HCT116 (cell line): ENCODE results near the gene RGS9BP. TPM values are rescaled to one million over a fixed set of nuclear protein-coding genes. Genes with fewer than 3 reads are reported as not detected.

ENCODE experiments used
- ATAC-seq: fragments of 200-7000 bp; cut with Tn5 transposase; 2 replicates; pipeline ENCODE4 v1.9.1; 2020; ENCODE audit warnings: mild to moderate bottlenecking, moderate library complexity
- BruUV-seq: library from RNA; stranded (reverse); fragments of 400-500 nt; replicated peaks from 2 replicates; lab custom pipeline; 2021; lab: Mats Ljungman, UMichigan
- CTCF ChIA-PET: fragments of 300-600 bp; sonication (Branson Sonifier 250); formaldehyde crosslinking; loops from one replicate; lab custom pipeline; 2021; ENCODE audit warnings: antibody characterized with exemption; lab: Charles Lee
- POLR2A ChIA-PET: fragments of 300-600, 350-600 bp; sonication (Branson Sonifier 250); formaldehyde crosslinking; loops from one replicate; lab custom pipeline; 2021; ENCODE audit warnings: antibody characterized with exemption; lab: Charles Lee
- RAD21 ChIA-PET, 2 experiments: fragments of 300-600 bp; sonication (Branson Sonifier 250); formaldehyde crosslinking; loops; one replicate each; lab custom pipeline; 2023; ENCODE audit warnings: low total read pairs in 2 of 2; ENCODE audit not compliant: uncharacterized antibody in 2 of 2, unreplicated experiment in 2 of 2, low non-redundant PET in 1 of 2; lab: Charles Lee
- DNase-seq: peaks from one replicate; pipeline ENCODE4 v3.0.0-alpha.2; 2010; ENCODE audit warnings: low read depth, low spot score
- H2AFZ ChIP-seq: fragments of 200-600 bp; shearing (Covaris generic), sonication (generic); 2 replicates; pipeline ENCODE4 v1.6.1; 2017; ENCODE audit warnings: low read depth, mixed run types, mixed read lengths, antibody characterized with exemption, low read length; ENCODE audit not compliant: poor library complexity, severe bottlenecking
- H3K27ac ChIP-seq: 2 replicates; pipeline ENCODE4 v1.5.1; 2012; ENCODE audit warnings: low read depth, low read length
- H3K27me3 ChIP-seq: fragments of 200-600 bp; sonication (generic); 2 replicates; pipeline ENCODE4 v1.6.1; 2016; ENCODE audit warnings: mixed run types, low read length, mixed read lengths; ENCODE audit not compliant: insufficient read depth
- H3K36me3 ChIP-seq, 2 experiments: fragments of 200-500 bp in 1 of 2; fragments of 200-600 bp in 1 of 2; sonication (Bioruptor generic) in 1 of 2; sonication (generic) in 1 of 2; 2 replicates each; pipeline versions ENCODE4 v1.5.1 to v1.6.1; 2014 to 2016; ENCODE audit warnings: low read length in 2 of 2, inconsistent platforms in 1 of 2, mixed read lengths in 1 of 2, mixed run types in 1 of 2; ENCODE audit not compliant: insufficient read depth in 2 of 2, control insufficient read depth in 1 of 2
- H3K4me1 ChIP-seq, 2 experiments: fragments of 200-600 bp in 1 of 2; sonication (generic) in 1 of 2; 2 replicates each; pipeline versions ENCODE4 v1.5.1 to v1.6.1; 2012 to 2017; ENCODE audit warnings: low read length in 2 of 2, inconsistent platforms in 1 of 2, mild to moderate bottlenecking in 1 of 2, mixed read lengths in 1 of 2, mixed run types in 1 of 2, moderate library complexity in 1 of 2; ENCODE audit not compliant: insufficient read depth in 2 of 2, control insufficient read depth in 1 of 2
- H3K4me2 ChIP-seq: fragments of 200-600 bp; sonication (generic); 2 replicates; pipeline ENCODE4 v1.6.1; 2017; ENCODE audit warnings: mixed run types, low read length, mixed read lengths
- H3K4me3 ChIP-seq, 2 experiments: fragments of 200-600 bp in 1 of 2; sonication (generic) in 1 of 2; replicated peaks in 1 of 2; 2 replicates each; pipeline ENCODE4 v1.5.1; 2011 to 2016; ENCODE audit warnings: low read length in 2 of 2, control low read depth in 1 of 2, low read depth in 1 of 2, mild to moderate bottlenecking in 1 of 2, mixed read lengths in 1 of 2, mixed run types in 1 of 2
- H3K79me2 ChIP-seq: fragments of 200-600 bp; sonication (generic); 2 replicates; pipeline ENCODE4 v1.6.1; 2017; ENCODE audit warnings: mild to moderate bottlenecking, mixed run types, low read length, moderate library complexity, mixed read lengths; ENCODE audit not compliant: insufficient read depth
- H3K9ac ChIP-seq: fragments of 200-600 bp; sonication (generic); 2 replicates; pipeline ENCODE4 v1.6.1; 2016; ENCODE audit warnings: low read length, mixed read lengths
- H3K9me2 ChIP-seq: fragments of 200-600 bp; sonication (generic), shearing (Covaris generic); 2 replicates; pipeline ENCODE4 v1.6.1; 2017; ENCODE audit warnings: mixed run types, mild to moderate bottlenecking, moderate library complexity; ENCODE audit not compliant: insufficient read depth
- H3K9me3 ChIP-seq, 2 experiments: fragments of 200-500 bp in 1 of 2; fragments of 200-600 bp in 1 of 2; sonication (Bioruptor generic) in 1 of 2; sonication (generic) in 1 of 2; 2 replicates each; pipeline ENCODE4 v1.6.1; 2014 to 2017; ENCODE audit warnings: low read length in 2 of 2, mixed read lengths in 2 of 2, inconsistent platforms in 1 of 2, low read depth in 1 of 2, mild to moderate bottlenecking in 1 of 2, mixed run types in 1 of 2, moderate library complexity in 1 of 2; ENCODE audit not compliant: control insufficient read depth in 1 of 2, insufficient read depth in 1 of 2
- H4K20me1 ChIP-seq: fragments of 200-600 bp; sonication (generic), shearing (Covaris generic); 2 replicates; pipeline ENCODE4 v1.6.1; 2017; ENCODE audit warnings: mixed run types, mild to moderate bottlenecking, moderate library complexity; ENCODE audit not compliant: insufficient read depth
- CBX3 ChIP-seq: IDR thresholded peaks from 2 replicates; pipeline ENCODE4 v1.6.1; 2012; ENCODE audit warnings: low read depth
- CEBPB ChIP-seq: IDR thresholded peaks from 2 replicates; pipeline ENCODE4 v1.6.1; 2012; ENCODE audit warnings: low read depth
- EGR1 ChIP-seq: IDR thresholded peaks from 2 replicates; pipeline ENCODE4 v1.6.1; 2012; ENCODE audit warnings: low read depth
- ELF1 ChIP-seq: IDR thresholded peaks from 2 replicates; pipeline ENCODE4 v1.6.1; 2012; ENCODE audit warnings: low read depth, borderline replicate concordance
- EZH2 ChIP-seq: fragments of 200-600 bp; sonication (generic); IDR thresholded peaks from 2 replicates; pipeline ENCODE4 v1.6.1; 2017; ENCODE audit warnings: antibody characterized with exemption, mixed run types
- EZH2phosphoT487 ChIP-seq: fragments of 200-600 bp; IDR thresholded peaks from 2 replicates; pipeline ENCODE4 v1.6.1; 2018; ENCODE audit warnings: antibody characterized with exemption, borderline replicate concordance
- FOSL1 ChIP-seq: IDR thresholded peaks from 2 replicates; pipeline ENCODE4 v1.6.1; 2012; ENCODE audit warnings: low read depth
- JUND ChIP-seq: IDR thresholded peaks from 2 replicates; pipeline ENCODE4 v1.6.1; 2012
- POLR2A ChIP-seq: IDR thresholded peaks from 2 replicates; pipeline ENCODE4 v1.7.0; 2011; ENCODE audit warnings: borderline replicate concordance; ENCODE audit not compliant: insufficient read depth, insufficient read length; ENCODE audit errors: extremely low read depth
- POLR2AphosphoS5 ChIP-seq: IDR thresholded peaks from 2 replicates; pipeline ENCODE4 v1.6.1; 2011; ENCODE audit warnings: mild to moderate bottlenecking, low read depth, low read length, moderate library complexity
- SIN3A ChIP-seq: IDR thresholded peaks from 2 replicates; pipeline ENCODE4 v1.6.1; 2012; ENCODE audit warnings: low read depth
- SP1 ChIP-seq: IDR thresholded peaks from 2 replicates; pipeline ENCODE4 v1.6.1; 2012; ENCODE audit warnings: low read depth
- SRF ChIP-seq: IDR thresholded peaks from 2 replicates; pipeline ENCODE4 v1.6.1; 2012; ENCODE audit warnings: low read depth
- TCF7L2 ChIP-seq: IDR thresholded peaks from 2 replicates; pipeline ENCODE4 v1.7.0; 2011; ENCODE audit warnings: borderline replicate concordance, inconsistent platforms; ENCODE audit not compliant: insufficient read depth, insufficient read length; ENCODE audit errors: extremely low read depth
- YY1 ChIP-seq: IDR thresholded peaks from 2 replicates; pipeline ENCODE4 v1.6.1; 2011; ENCODE audit warnings: low read length, low read depth, moderate library complexity, mild to moderate bottlenecking; ENCODE audit not compliant: insufficient replicate concordance; ENCODE audit errors: extremely low read depth
- intact Hi-C: fragments of 100-400 bp; cut with micrococcal nuclease; formaldehyde crosslinking; loops from 2 replicates; pipeline ENCODE4 v1.10.0; 2022
- total RNA-seq: library from RNA; stranded (reverse); gene quantifications from one replicate; pipeline ENCODE4 v1.2.1, GENCODE V29; 2021; ENCODE audit not compliant: unreplicated experiment
- TF ChIP-seq, protein P1 (sequence below), 3 experiments: fragments of 200-600 bp in 1 of 3; sonication (generic) in 1 of 3; IDR thresholded peaks in 2 of 3; conservative IDR thresholded peaks in 1 of 3; 2 replicates each; pipeline ENCODE4 v1.5.1; 2012 to 2017; ENCODE audit warnings: low read depth in 2 of 3, low read length in 2 of 3, antibody characterized with exemption in 1 of 3, borderline replicate concordance in 1 of 3, control low read depth in 1 of 3, mild to moderate bottlenecking in 1 of 3, mixed read lengths in 1 of 3, mixed run types in 1 of 3, moderate library complexity in 1 of 3; ENCODE audit not compliant: insufficient read depth in 1 of 3
- TF ChIP-seq, protein P2 (sequence below): IDR thresholded peaks from 2 replicates; pipeline ENCODE4 v1.6.1; 2012
- TF ChIP-seq, protein P3 (sequence below): IDR thresholded peaks from 2 replicates; pipeline ENCODE4 v1.6.1; 2012; ENCODE audit warnings: low read depth
- TF ChIP-seq, protein P4 (sequence below): IDR thresholded peaks from 2 replicates; pipeline ENCODE4 v1.6.1; 2011; ENCODE audit warnings: mild to moderate bottlenecking, low read length, moderate library complexity; ENCODE audit not compliant: insufficient replicate concordance; ENCODE audit errors: extremely low read depth

Gene RGS9BP
- total RNA-seq, 1 experiment from 2014 or later, result 0.54 TPM

DNA sequence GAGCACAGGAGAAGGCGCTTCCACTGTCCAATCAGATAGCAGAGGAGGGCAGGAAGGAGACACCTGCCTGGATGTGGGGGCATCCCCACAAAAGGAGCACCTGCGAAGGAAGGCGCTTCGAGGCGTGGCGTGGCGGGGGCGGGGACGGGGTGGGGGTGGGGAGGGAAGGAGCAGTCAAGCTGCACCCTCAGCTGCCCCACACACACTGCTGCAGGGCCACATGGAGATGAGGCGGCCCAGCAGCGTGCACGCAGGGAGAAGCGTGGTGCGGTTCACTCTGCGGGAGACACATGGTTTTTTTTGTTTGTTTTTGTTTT is 22.1 kb upstream of the RGS9BP start:
- Histone ChIP-seq H4K20me1 (no peaks in the 10 kb centered on the region), H3K9ac (no peak overlapping the region), H2AFZ (no peak overlapping the region), H3K27me3 (no peaks in the 10 kb centered on the region), H3K4me1 (peaks cover 3 to 6% of the 10 kb centered on the region in 2 experiments; a peak in 3 of 4 replicates), H3K79me2 (peaks cover 25% of the 10 kb centered on the region; the same call in 1 of the 2 replicates), H3K27ac (no peak overlapping the region), H3K4me2 (no peak overlapping the region), H3K36me3 (peaks cover 9 to 11% of the 10 kb centered on the region in 2 experiments; a peak in 3 of 4 replicates), H3K4me3 (no peak overlapping the region), H3K9me3 (no peaks in the 10 kb centered on the region), H3K9me2 (no peaks in the 10 kb centered on the region)
- intact Hi-C loops, result no loop called here
- ATAC-seq (no peak), DNase-seq (no peak)
- BruUV-seq, result no TSS peak
- CTCF ChIA-PET, result no interaction called here
- no peak for TF ChIP-seq ELF1
- no peak for TF ChIP-seq SP1
- TF ChIP-seq, protein P1, sequence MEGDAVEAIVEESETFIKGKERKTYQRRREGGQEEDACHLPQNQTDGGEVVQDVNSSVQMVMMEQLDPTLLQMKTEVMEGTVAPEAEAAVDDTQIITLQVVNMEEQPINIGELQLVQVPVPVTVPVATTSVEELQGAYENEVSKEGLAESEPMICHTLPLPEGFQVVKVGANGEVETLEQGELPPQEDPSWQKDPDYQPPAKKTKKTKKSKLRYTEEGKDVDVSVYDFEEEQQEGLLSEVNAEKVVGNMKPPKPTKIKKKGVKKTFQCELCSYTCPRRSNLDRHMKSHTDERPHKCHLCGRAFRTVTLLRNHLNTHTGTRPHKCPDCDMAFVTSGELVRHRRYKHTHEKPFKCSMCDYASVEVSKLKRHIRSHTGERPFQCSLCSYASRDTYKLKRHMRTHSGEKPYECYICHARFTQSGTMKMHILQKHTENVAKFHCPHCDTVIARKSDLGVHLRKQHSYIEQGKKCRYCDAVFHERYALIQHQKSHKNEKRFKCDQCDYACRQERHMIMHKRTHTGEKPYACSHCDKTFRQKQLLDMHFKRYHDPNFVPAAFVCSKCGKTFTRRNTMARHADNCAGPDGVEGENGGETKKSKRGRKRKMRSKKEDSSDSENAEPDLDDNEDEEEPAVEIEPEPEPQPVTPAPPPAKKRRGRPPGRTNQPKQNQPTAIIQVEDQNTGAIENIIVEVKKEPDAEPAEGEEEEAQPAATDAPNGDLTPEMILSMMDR (IDR thresholded peaks at IDR 0.05 in 2 of 3, conservative IDR thresholded peaks at IDR 0.05 in 1 of 3; ENCODE audit: borderline replicate concordance in 1 of 3, insufficient read depth in 1 of 3, low read depth in 2 of 3, low read length in 2 of 3), result no peak
- no peak for TF ChIP-seq POLR2A
- TF ChIP-seq SIN3A, result no peak
- no peak for TF ChIP-seq EZH2
- TF ChIP-seq, protein P2, sequence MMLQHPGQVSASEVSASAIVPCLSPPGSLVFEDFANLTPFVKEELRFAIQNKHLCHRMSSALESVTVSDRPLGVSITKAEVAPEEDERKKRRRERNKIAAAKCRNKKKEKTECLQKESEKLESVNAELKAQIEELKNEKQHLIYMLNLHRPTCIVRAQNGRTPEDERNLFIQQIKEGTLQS, result no peak
- TF ChIP-seq JUND, result no peak
- TF ChIP-seq EZH2phosphoT487, result no peak
- no peak for TF ChIP-seq CBX3
- no peak for TF ChIP-seq CEBPB
- no peak for TF ChIP-seq YY1
- no peak for TF ChIP-seq SRF
- no peak for TF ChIP-seq EGR1
- no peak for TF ChIP-seq POLR2AphosphoS5
- TF ChIP-seq, protein P3, sequence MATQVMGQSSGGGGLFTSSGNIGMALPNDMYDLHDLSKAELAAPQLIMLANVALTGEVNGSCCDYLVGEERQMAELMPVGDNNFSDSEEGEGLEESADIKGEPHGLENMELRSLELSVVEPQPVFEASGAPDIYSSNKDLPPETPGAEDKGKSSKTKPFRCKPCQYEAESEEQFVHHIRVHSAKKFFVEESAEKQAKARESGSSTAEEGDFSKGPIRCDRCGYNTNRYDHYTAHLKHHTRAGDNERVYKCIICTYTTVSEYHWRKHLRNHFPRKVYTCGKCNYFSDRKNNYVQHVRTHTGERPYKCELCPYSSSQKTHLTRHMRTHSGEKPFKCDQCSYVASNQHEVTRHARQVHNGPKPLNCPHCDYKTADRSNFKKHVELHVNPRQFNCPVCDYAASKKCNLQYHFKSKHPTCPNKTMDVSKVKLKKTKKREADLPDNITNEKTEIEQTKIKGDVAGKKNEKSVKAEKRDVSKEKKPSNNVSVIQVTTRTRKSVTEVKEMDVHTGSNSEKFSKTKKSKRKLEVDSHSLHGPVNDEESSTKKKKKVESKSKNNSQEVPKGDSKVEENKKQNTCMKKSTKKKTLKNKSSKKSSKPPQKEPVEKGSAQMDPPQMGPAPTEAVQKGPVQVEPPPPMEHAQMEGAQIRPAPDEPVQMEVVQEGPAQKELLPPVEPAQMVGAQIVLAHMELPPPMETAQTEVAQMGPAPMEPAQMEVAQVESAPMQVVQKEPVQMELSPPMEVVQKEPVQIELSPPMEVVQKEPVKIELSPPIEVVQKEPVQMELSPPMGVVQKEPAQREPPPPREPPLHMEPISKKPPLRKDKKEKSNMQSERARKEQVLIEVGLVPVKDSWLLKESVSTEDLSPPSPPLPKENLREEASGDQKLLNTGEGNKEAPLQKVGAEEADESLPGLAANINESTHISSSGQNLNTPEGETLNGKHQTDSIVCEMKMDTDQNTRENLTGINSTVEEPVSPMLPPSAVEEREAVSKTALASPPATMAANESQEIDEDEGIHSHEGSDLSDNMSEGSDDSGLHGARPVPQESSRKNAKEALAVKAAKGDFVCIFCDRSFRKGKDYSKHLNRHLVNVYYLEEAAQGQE, result no peak
- no peak for TF ChIP-seq FOSL1
- TF ChIP-seq, protein P4, sequence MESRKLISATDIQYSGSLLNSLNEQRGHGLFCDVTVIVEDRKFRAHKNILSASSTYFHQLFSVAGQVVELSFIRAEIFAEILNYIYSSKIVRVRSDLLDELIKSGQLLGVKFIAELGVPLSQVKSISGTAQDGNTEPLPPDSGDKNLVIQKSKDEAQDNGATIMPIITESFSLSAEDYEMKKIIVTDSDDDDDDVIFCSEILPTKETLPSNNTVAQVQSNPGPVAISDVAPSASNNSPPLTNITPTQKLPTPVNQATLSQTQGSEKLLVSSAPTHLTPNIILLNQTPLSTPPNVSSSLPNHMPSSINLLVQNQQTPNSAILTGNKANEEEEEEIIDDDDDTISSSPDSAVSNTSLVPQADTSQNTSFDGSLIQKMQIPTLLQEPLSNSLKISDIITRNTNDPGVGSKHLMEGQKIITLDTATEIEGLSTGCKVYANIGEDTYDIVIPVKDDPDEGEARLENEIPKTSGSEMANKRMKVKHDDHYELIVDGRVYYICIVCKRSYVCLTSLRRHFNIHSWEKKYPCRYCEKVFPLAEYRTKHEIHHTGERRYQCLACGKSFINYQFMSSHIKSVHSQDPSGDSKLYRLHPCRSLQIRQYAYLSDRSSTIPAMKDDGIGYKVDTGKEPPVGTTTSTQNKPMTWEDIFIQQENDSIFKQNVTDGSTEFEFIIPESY, result no peak
- no peak for TF ChIP-seq TCF7L2
- POLR2A ChIA-PET, result no interaction called here
- RAD21 ChIA-PET, result no interaction called here
